Measurements from ENCODE around the gene PPFIA2. TPM values are rescaled to one million over a fixed set of nuclear protein-coding genes. Genes with fewer than 3 reads are reported as not detected.

Gene PPFIA2
- total RNA-seq, 4 donors from 2014 or later, result 0.69 to 9.1 (median 1.2) TPM

DNA sequence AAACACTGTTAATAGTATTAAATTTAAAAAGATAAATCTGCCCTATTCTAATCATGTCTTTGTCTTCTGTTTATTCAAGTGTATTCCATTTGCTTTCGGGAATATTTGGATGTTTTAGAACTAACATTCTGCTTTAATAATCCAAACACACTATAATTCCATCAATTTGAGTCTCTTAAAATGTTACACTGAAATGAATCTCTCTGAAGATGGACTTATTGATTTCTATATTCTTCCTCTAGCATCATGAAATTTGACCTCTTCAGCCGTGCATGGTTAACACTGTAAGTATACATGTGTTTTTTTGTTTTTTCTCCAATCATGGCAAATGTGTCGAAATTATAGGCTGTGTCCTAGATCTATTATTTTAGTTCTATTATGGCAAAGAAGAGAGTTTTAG lies 342.1 kb downstream of the PPFIA2 start:
- ATAC-seq (ENCODE audit: low FRiP score) (no peak), DNase-seq (ENCODE audit: low spot score) (no peak)
- TF ChIP-seq, protein P1, sequence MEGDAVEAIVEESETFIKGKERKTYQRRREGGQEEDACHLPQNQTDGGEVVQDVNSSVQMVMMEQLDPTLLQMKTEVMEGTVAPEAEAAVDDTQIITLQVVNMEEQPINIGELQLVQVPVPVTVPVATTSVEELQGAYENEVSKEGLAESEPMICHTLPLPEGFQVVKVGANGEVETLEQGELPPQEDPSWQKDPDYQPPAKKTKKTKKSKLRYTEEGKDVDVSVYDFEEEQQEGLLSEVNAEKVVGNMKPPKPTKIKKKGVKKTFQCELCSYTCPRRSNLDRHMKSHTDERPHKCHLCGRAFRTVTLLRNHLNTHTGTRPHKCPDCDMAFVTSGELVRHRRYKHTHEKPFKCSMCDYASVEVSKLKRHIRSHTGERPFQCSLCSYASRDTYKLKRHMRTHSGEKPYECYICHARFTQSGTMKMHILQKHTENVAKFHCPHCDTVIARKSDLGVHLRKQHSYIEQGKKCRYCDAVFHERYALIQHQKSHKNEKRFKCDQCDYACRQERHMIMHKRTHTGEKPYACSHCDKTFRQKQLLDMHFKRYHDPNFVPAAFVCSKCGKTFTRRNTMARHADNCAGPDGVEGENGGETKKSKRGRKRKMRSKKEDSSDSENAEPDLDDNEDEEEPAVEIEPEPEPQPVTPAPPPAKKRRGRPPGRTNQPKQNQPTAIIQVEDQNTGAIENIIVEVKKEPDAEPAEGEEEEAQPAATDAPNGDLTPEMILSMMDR (IDR thresholded peaks at IDR 0.05), result no peak

- DNase-seq (ENCODE audit: low spot score) (no peak), ATAC-seq (ENCODE audit: low FRiP score) (no peak)
- TF ChIP-seq, protein P1 (IDR thresholded peaks at IDR 0.05), result no peak
These were observed 342.6 kb downstream of the PPFIA2 start for GRCh38 chr12:81416571-81416970.

DNA sequence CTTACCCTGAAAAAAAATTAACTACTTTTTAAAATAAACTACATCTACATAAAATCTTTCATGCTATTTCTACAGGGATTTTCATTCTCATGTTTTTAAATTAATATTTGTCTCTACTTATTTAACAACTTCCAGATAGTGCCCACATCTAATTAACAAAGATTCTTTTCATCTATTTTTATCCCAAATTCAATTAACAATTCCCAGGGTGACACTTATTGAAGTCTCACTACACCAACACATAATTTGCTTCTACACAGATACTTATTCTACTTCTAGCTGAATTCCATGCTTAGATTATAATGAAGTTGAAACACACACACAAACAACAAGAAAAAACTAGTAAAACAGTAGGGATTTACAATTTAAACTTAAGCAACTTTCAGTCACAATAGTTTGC lies 344.7 kb downstream of the PPFIA2 start:
- TF ChIP-seq, protein P1 (IDR thresholded peaks at IDR 0.05), result no peak
- no peak for ATAC-seq (ENCODE audit: low FRiP score)
- no peak for DNase-seq (ENCODE audit: low spot score)

- DNase-seq (ENCODE audit: low spot score) (no peak), ATAC-seq (ENCODE audit: low FRiP score) (no peak)
- TF ChIP-seq, protein P1 (IDR thresholded peaks at IDR 0.05), result no peak
These were observed 346.2 kb downstream of the PPFIA2 start for GRCh38 chr12:81412940-81413339.

DNA sequence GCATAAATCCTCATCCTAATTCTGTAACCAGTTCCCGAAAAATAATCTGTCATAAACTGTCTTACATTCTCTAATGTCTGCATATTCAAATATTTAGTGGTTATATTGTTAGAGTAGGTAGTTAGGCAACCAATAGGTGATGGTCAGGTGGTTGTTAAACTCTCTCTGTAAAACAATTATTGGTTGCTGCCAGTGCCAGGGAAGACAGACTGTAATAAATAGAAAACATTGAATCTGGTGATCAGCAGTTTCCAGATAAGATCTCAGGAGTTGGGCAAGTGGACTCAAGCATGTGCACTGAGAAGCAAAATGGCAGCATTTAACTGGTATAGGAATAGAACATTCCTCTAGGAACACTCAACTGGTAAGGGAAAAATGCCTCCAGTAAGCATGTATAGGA lies 355.8 kb downstream of the PPFIA2 start:
- TF ChIP-seq, protein P1 (IDR thresholded peaks at IDR 0.05), result no peak
- ATAC-seq (ENCODE audit: low FRiP score) (no peak), DNase-seq (ENCODE audit: low spot score) (no peak)

DNA sequence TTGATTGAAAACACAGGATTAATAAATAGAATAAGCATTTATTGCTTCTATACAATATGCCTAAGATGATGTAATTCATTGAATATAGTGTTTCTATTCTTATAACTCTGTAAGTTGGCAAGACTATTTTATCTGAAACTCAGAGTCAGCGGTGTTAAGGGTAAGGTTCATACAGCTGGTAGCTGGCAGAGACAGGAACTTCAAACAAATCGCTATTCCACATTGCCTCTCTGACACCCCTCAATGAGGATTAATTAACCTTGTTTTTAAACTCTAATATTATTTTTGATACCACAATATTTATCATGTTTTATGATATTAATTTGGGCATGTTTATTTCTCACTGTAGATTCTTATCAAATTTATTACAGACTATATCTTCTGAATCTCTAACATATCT lies 357.9 kb downstream of the PPFIA2 start:
- DNase-seq (ENCODE audit: low spot score), result no peak
- no peak for ATAC-seq (ENCODE audit: low FRiP score)
- TF ChIP-seq, protein P1 (IDR thresholded peaks at IDR 0.05), result no peak

- DNase-seq (ENCODE audit: low spot score) (no peak), ATAC-seq (ENCODE audit: low FRiP score) (no peak)
- TF ChIP-seq, protein P1 (IDR thresholded peaks at IDR 0.05), result no peak
These were observed 359.1 kb downstream of the PPFIA2 start for GRCh38 chr12:81400024-81400423.

All from omental fat pad (tissue), 4 donors.